Measurements from ENCODE around the gene RGS3.

- TF ChIP-seq CTCF (IDR thresholded peaks at IDR 0.05): no peak
- no peak for TF ChIP-seq POLR2A (IDR thresholded peaks at IDR 0.05)
Observed at GRCh38 chr9:113636693-113637092, 173.2 kb downstream of the RGS3 start.
